ENCODE results near the gene LHX1.

The LHX1 gene

DNA sequence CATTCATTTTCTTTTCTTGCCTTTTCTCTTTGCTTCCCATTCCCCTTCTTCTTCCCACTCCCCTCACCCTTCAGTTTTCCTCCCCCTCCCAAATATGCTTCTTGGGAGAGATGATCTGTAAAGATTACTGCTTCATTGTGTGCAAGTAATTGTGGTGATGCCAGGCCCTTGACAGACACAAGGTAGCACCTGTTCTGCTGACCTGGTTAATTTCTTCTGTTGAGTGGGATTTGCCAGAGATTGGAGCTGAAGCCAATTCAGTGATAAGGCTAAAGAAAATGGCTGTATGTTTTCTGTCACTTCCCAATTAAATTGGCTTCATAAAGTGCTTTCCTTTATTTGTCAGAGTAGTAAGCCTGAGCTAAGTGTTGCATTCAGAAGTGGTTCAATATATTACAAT lies 56.0 kb downstream of the LHX1 start (continued):
- TF ChIP-seq, protein P1, sequence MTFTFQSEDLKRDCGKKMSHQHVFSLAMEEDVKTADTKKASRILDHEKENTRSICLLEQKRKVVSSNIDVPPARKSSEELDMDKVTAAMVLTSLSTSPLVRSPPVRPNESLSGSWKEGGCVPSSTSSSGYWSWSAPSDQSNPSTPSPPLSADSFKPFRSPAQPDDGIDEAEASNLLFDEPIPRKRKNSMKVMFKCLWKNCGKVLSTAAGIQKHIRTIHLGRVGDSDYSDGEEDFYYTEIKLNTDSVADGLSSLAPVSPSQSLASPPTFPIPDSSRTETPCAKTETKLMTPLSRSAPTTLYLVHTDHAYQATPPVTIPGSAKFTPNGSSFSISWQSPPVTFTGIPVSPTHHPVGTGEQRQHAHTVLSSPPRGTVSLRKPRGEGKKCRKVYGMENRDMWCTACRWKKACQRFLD (tag by site-specific recombination; IDR thresholded peaks at IDR 0.05), result no peak
- TF ChIP-seq BCL11A (tag by site-specific recombination; IDR thresholded peaks at IDR 0.05; ENCODE audit: low read depth), result no peak

Data from HEK293 (cell line).